Smooth muscle cell (in vitro differentiated cells): Measurements from ENCODE around the gene PDCD4. TPM values are rescaled to one million over a fixed set of nuclear protein-coding genes. Genes with fewer than 3 reads are reported as not detected.

ENCODE experiments used
- DNase-seq: peaks from one replicate; lab custom pipeline; 2025; ENCODE audit not compliant: unreplicated experiment; lab: John Stamatoyannopoulos, UW
- H2AFZ ChIP-seq: fragments of 200-600 bp; sonication (generic); 2 replicates; pipeline ENCODE4 v1.6.0; 2016; ENCODE audit warnings: antibody characterized with exemption, low read depth, mild to moderate bottlenecking
- H3F3A ChIP-seq: fragments of 200-600 bp; sonication (generic); 2 replicates; pipeline ENCODE4 v1.6.0; 2017; ENCODE audit warnings: antibody characterized with exemption, low read depth
- H3K27ac ChIP-seq: fragments of 200-600 bp; sonication (generic); 2 replicates; pipeline ENCODE4 v1.5.1; 2016; ENCODE audit warnings: low read depth, mild to moderate bottlenecking
- H3K27me3 ChIP-seq: fragments of 200-600 bp; sonication (generic); 2 replicates; pipeline ENCODE4 v1.6.1; 2016; ENCODE audit warnings: low read depth, mild to moderate bottlenecking
- H3K36me3 ChIP-seq: fragments of 200-600 bp; sonication (generic); 2 replicates; pipeline ENCODE4 v1.5.1; 2016; ENCODE audit warnings: low read depth
- H3K4me1 ChIP-seq: fragments of 200-600 bp; sonication (generic); 2 replicates; pipeline ENCODE4 v1.5.1; 2016; ENCODE audit warnings: low read depth
- H3K4me2 ChIP-seq: fragments of 200-600 bp; sonication (generic); 2 replicates; pipeline ENCODE4 v1.6.0; 2016; ENCODE audit warnings: mild to moderate bottlenecking
- H3K4me3 ChIP-seq: fragments of 200-600 bp; sonication (generic); 2 replicates; pipeline ENCODE4 v1.5.1; 2016; ENCODE audit warnings: mild to moderate bottlenecking
- H3K79me2 ChIP-seq: fragments of 200-600 bp; sonication (generic); 2 replicates; pipeline ENCODE4 v1.6.0; 2016; ENCODE audit warnings: low read depth, mild to moderate bottlenecking
- H3K9ac ChIP-seq: fragments of 200-600 bp; sonication (generic); 2 replicates; pipeline ENCODE4 v1.6.0; 2016; ENCODE audit warnings: low read depth
- H3K9me3 ChIP-seq: fragments of 200-600 bp; sonication (generic); replicated peaks from 2 replicates; pipeline ENCODE4 v1.5.1; 2016; ENCODE audit warnings: low read depth
- H4K20me1 ChIP-seq: fragments of 200-600 bp; sonication (generic); 2 replicates; pipeline ENCODE4 v1.6.0; 2016; ENCODE audit warnings: low read depth
- CTCF ChIP-seq: fragments of 200-600 bp; sonication (generic); IDR thresholded peaks from 2 replicates; pipeline ENCODE4 v1.5.1; 2017; ENCODE audit warnings: borderline replicate concordance, mild to moderate bottlenecking, antibody characterized with exemption; ENCODE audit not compliant: insufficient read depth, poor library complexity, severe bottlenecking
- WGBS: methylation state at CpG from one replicate; pipeline ENCODE4 v1.1.7; 2016; ENCODE audit warnings: low lambda C conversion rate; 5-methylcytosine and 5-hydroxymethylcytosine counted together
- polyA plus RNA-seq: library from polyadenylated mRNA; unstranded; fragments of >200 nt; fragmentation: Nextera tagmentation; extraction: Ambion mirVana; gene quantifications from 2 replicates; pipeline ENCODE4 v1.2.1, GENCODE V29; 2016
- total RNA-seq: library from RNA; depleted of rRNA; stranded (reverse); fragments of >200 nt; gene quantifications from 2 replicates; pipeline ENCODE4 v1.2.3, GENCODE V29; 2014

The PDCD4 gene
- total and polyA plus RNA-seq, 2 experiments from 2014 or later = 67.0 to 124 TPM

- H3K36me3 ChIP-seq = no peaks in the 10 kb centered on the region
- H3K27me3 ChIP-seq = no peaks in the 10 kb centered on the region
- H2AFZ ChIP-seq = peak overlapping the region; percentile 52
- H3K4me3 ChIP-seq = no peak overlapping the region
- TF ChIP-seq CTCF = no peak
- peaks cover 17% of the 10 kb centered on the region for H3K4me1 ChIP-seq
- 67% methylated on average over 4 of the region's 4 CpGs for WGBS
- peaks cover 4% of the 10 kb centered on the region for H3K79me2 ChIP-seq
- H3F3A ChIP-seq = peaks cover 6% of the 10 kb centered on the region
- H3K27ac ChIP-seq = peak overlapping the region; percentile 30
- H3K4me2 ChIP-seq = no peak overlapping the region
- H4K20me1 ChIP-seq = no peaks in the 10 kb centered on the region
- H3K9ac ChIP-seq = no peak overlapping the region
- DNase-seq = no peak
- no peaks in the 10 kb centered on the region for H3K9me3 ChIP-seq
Measured at GRCh38 chr10:110867807-110868465, 3.8 kb upstream of the PDCD4 start.

DNA sequence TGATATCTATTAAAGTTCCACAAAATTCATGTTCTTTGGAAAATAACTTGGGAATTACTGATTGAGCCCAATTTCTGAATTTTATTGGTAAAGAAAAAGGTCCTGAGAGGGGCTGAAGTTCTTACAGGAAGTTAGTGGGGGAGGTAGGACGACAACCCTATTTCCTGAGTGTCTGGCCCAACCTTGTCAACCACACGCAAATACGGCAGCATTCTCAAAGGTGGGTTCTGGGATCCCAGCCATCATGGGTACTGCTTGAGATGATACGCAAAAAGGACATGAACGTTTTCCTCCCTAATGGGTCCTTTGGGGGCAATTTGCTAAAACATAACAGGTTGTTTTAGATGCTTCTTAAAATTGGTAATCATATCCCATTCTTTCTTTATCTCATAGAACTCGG lies 2.7 kb upstream of the PDCD4 start:
- no peak for DNase-seq
- H3K4me2 ChIP-seq = no peak overlapping the region
- no peak overlapping the region for H3K27ac ChIP-seq
- H4K20me1 ChIP-seq = peaks cover 9% of the 10 kb centered on the region
- H3K4me3 ChIP-seq = no peak overlapping the region
- H3K9me3 ChIP-seq = no peaks in the 10 kb centered on the region
- 92% methylated on average over 6 of the region's 6 CpGs for WGBS
- peaks cover 14% of the 10 kb centered on the region for H3K79me2 ChIP-seq
- TF ChIP-seq CTCF = no peak
- no peaks in the 10 kb centered on the region for H3K36me3 ChIP-seq
- peaks cover 6% of the 10 kb centered on the region for H3F3A ChIP-seq
- H2AFZ ChIP-seq = no peak overlapping the region
- no peak overlapping the region for H3K9ac ChIP-seq
- peaks cover 25% of the 10 kb centered on the region for H3K4me1 ChIP-seq
- no peaks in the 10 kb centered on the region for H3K27me3 ChIP-seq

GRCh38 chr10:110870823-110871297 lies 868 bp upstream of the PDCD4 start:
- Histone ChIP-seq H3F3A (peaks cover 6% of the 10 kb centered on the region), H3K4me2 (peak overlapping the region; percentile 96), H3K4me1 (peaks cover 27% of the 10 kb centered on the region), H2AFZ (peak overlapping the region; percentile 97), H3K4me3 (peak overlapping the region; percentile 79), H3K27me3 (no peaks in the 10 kb centered on the region), H3K36me3 (no peaks in the 10 kb centered on the region), H3K9me3 (no peaks in the 10 kb centered on the region), H3K9ac (peak overlapping the region; percentile 20), H3K79me2 (peaks cover 33% of the 10 kb centered on the region), H4K20me1 (peaks cover 27% of the 10 kb centered on the region), H3K27ac (peak overlapping the region; percentile 91)
- no peak for TF ChIP-seq CTCF
- 70% methylated on average over 13 of the region's 13 CpGs for WGBS
- DNase-seq = no peak
